A549 (cell line): ENCODE results near the gene VPS51. TPM values are rescaled to one million over a fixed set of nuclear protein-coding genes. Genes with fewer than 3 reads are reported as not detected.

ENCODE experiments used
- ATAC-seq, 2 experiments: fragments of 200-7000 bp in 1 of 2; fragments of >200 bp in 1 of 2; cut with Nextera tagmentation in 1 of 2; cut with Tn5 transposase in 1 of 2; 3 replicates each; pipeline versions ENCODE4 v1.8.0 to v1.9.1; 2018 to 2020; ENCODE audit warnings: mild to moderate bottlenecking in 1 of 2, moderate library complexity in 1 of 2
- CTCF ChIA-PET: fragments of 300-600 bp; sonication (Branson Sonifier 250); formaldehyde crosslinking; extraction: SDS; loops from one replicate; lab custom pipeline; 2021; ENCODE audit warnings: antibody characterized with exemption, inconsistent platforms; lab: Yijun Ruan, JAX
- POLR2A ChIA-PET: fragments of 350-600 bp; formaldehyde crosslinking; extraction: SDS; loops from one replicate; lab custom pipeline; 2021; ENCODE audit warnings: antibody characterized with exemption, inconsistent platforms; lab: Yijun Ruan, JAX
- DNase-seq, 2 experiments: peaks; one replicate each; pipeline versions ENCODE4 v3.0.0 to v3.0.0-alpha.2; 2011 to 2016; ENCODE audit warnings: low read depth in 1 of 2, low spot score in 1 of 2
- FAIRE-seq: peaks from 2 replicates; lab custom pipeline; 2011; peaks lifted over from hg19 to GRCh38; lab: Jason Lieb, UNC
- H3K27ac ChIP-seq, 2 experiments: fragments of >200 bp; sonication (Bioruptor Twin); formaldehyde crosslinking; 3 replicates each; pipeline ENCODE4 v1.5.1; 2016 to 2017
- H3K4me1 ChIP-seq: fragments of >200 bp; sonication (Bioruptor Twin); formaldehyde crosslinking; 3 replicates; pipeline ENCODE4 v1.6.1; 2016
- H3K4me2 ChIP-seq: fragments of >200 bp; sonication (Bioruptor Twin); formaldehyde crosslinking; 3 replicates; pipeline ENCODE4 v1.6.1; 2016
- H3K4me3 ChIP-seq: fragments of >200 bp; sonication (Bioruptor Twin); formaldehyde crosslinking; 3 replicates; pipeline ENCODE4 v1.5.1; 2016
- H3K9me3 ChIP-seq: fragments of >200 bp; sonication (Bioruptor Twin); formaldehyde crosslinking; 3 replicates; pipeline ENCODE4 v1.6.1; 2016
- CBX8 ChIP-seq: fragments of 200-600 bp; sonication (generic); IDR thresholded peaks from 2 replicates; pipeline ENCODE4 v1.6.1; 2016
- CTCF ChIP-seq: fragments of >200 bp; sonication (Bioruptor Twin); formaldehyde crosslinking; IDR thresholded peaks from 3 replicates; pipeline ENCODE4 v1.5.1; 2016
- EHF ChIP-seq: fragments of 250-450 bp; sonication (Bioruptor Pico); IDR thresholded peaks from 2 replicates; pipeline ENCODE4 v1.5.0; 2020; ENCODE audit warnings: mild to moderate bottlenecking
- EHMT2 ChIP-seq: fragments of 200-600 bp; sonication (generic); IDR thresholded peaks from 2 replicates; pipeline ENCODE4 v1.6.1; 2016; ENCODE audit warnings: antibody characterized with exemption, low read depth, mild to moderate bottlenecking, moderate library complexity
- EP300 ChIP-seq, 2 experiments: fragments of >200 bp; sonication (Bioruptor Twin); formaldehyde crosslinking; IDR thresholded peaks; 2 replicates in 1 of 2; 3 replicates in 1 of 2; pipeline ENCODE4 v1.6.1; 2016 to 2017
- FOSB ChIP-seq: fragments of 250-450 bp; sonication (Bioruptor Pico); IDR thresholded peaks from 2 replicates; pipeline ENCODE4 v1.5.0; 2020; ENCODE audit warnings: mild to moderate bottlenecking, moderate library complexity
- FOSL2 ChIP-seq, 2 experiments: fragments of 450-650 bp in 1 of 2; fragments of >200 bp in 1 of 2; sonication (Bioruptor Twin) in 1 of 2; formaldehyde crosslinking; IDR thresholded peaks; 2 replicates each; pipeline versions ENCODE4 v1.5.0 to v1.6.1; 2016 to 2020; ENCODE audit warnings: mild to moderate bottlenecking in 1 of 2, moderate library complexity in 1 of 2
- HDAC2 ChIP-seq: fragments of 200-600 bp; sonication (generic); IDR thresholded peaks from 2 replicates; pipeline ENCODE4 v1.6.1; 2016
- HOXB13 ChIP-seq: fragments of 250-450 bp; sonication (Bioruptor Pico); IDR thresholded peaks from 2 replicates; pipeline ENCODE4 v1.5.0; 2020; ENCODE audit warnings: low read depth, mild to moderate bottlenecking, moderate library complexity
- HOXB5 ChIP-seq: fragments of 250-450 bp; sonication (Bioruptor Pico); IDR thresholded peaks from 2 replicates; pipeline ENCODE4 v1.5.0; 2020; ENCODE audit warnings: mild to moderate bottlenecking, moderate library complexity
- MAFK ChIP-seq: fragments of 450-650 bp; IDR thresholded peaks from 2 replicates; pipeline ENCODE4 v1.6.1; 2014; ENCODE audit not compliant: partially characterized antibody
- PHF8 ChIP-seq: fragments of 200-600 bp; sonication (generic); IDR thresholded peaks from 2 replicates; pipeline ENCODE4 v1.6.1; 2016; ENCODE audit warnings: low read depth, mild to moderate bottlenecking, antibody characterized with exemption, moderate library complexity, borderline replicate concordance
- POLR2A ChIP-seq: IDR thresholded peaks from 2 replicates; pipeline ENCODE4 v1.6.1; 2012; ENCODE audit warnings: mild to moderate bottlenecking, low read length
- POLR2AphosphoS2 ChIP-seq: conservative IDR thresholded peaks from 2 replicates; pipeline ENCODE4 v1.6.1; 2012; ENCODE audit warnings: low read length, improper control_type of control experiment, inconsistent platforms
- REST ChIP-seq: fragments of 200-600 bp; sonication (generic); IDR thresholded peaks from 2 replicates; pipeline ENCODE4 v1.6.1; 2016; ENCODE audit warnings: antibody characterized with exemption, mild to moderate bottlenecking, moderate library complexity
- RFX5 ChIP-seq: fragments of 450-650 bp; IDR thresholded peaks from 2 replicates; pipeline ENCODE4 v1.7.1; 2014; ENCODE audit warnings: antibody characterized with exemption, mild to moderate bottlenecking, moderate library complexity
- ZFP36 ChIP-seq: fragments of 450-650 bp; IDR thresholded peaks from 2 replicates; pipeline ENCODE4 v1.6.1; 2014; ENCODE audit warnings: borderline replicate concordance; ENCODE audit not compliant: partially characterized antibody
- ZSCAN20 ChIP-seq: fragments of 250-450 bp; sonication (Bioruptor Pico); IDR thresholded peaks from 2 replicates; pipeline ENCODE4 v1.8.0; 2022; ENCODE audit warnings: mild to moderate bottlenecking, moderate library complexity
- WGBS: methylation state at CpG from one replicate; pipeline ENCODE4 v1.1.6; 2017; ENCODE audit errors: missing lambda C conversion rate; 5-methylcytosine and 5-hydroxymethylcytosine counted together
- polyA plus RNA-seq, 4 experiments: library from polyadenylated mRNA; depleted of rRNA in 3 of 4; stranded (reverse); fragments of >200 nt; fragmentation: RNase III in 1 of 4; extraction: RNeasy Plus Mini Kit Qiagen cat#74134 plus additional on column Dnase treatment in 1 of 4; gene quantifications; 2 replicates in 3 of 4; 3 replicates in 1 of 4; pipeline ENCODE4 v1.2.3, GENCODE V29; 2011 to 2017
- TF ChIP-seq, protein P1 (sequence below): fragments of 450-650 bp; IDR thresholded peaks from 2 replicates; pipeline ENCODE4 v1.6.1; 2014; ENCODE audit warnings: antibody characterized with exemption

Gene VPS51
- polyA plus RNA-seq, 2 of the 4 experiments (the other 2 are of a cell fraction), result 37.2 to 51.0 TPM

GRCh38 chr11:65084598-65085375 is 11.2 kb upstream of the VPS51 start:
- Histone ChIP-seq H3K4me1 (peaks cover 26% of the 10 kb centered on the region), H3K9me3 (no peaks in the 10 kb centered on the region), H3K4me3 (peak overlapping the region; percentile 82), H3K27ac (peak overlapping the region; percentile 85 to 90), H3K4me2 (peak overlapping the region; percentile 97)
- 40% methylated on average over 19 of the region's 23 CpGs for WGBS
- FAIRE-seq (no peak), DNase-seq (no peak), ATAC-seq (peak; percentile 35; a peak in 5 of 6 replicates)
- CTCF ChIA-PET, result interaction anchor here (0.7 to 2.4 kb wide), 6 partner anchors 10 to 72 kb away, joined by 3 to 9 read pairs (median 6); partner anchors contain the start of genes ARL2, VPS51 and ZNHIT2
- TF ChIP-seq ZSCAN20 (no peak), POLR2A (no peak), FOSB (CRISPR knock-in tag) (no peak), RFX5 (no peak), EP300 (IDR thresholded peaks at IDR 0.05) (no peak), EHMT2 (no peak), MAFK (no peak), ZFP36 (no peak), HDAC2 (no peak)
- POLR2A ChIA-PET, result no interaction called here

GRCh38 chr11:65085446-65085845 is 10.6 kb upstream of the VPS51 start:
- Histone ChIP-seq H3K4me2 (peak overlapping the region; percentile 97), H3K4me1 (peaks cover 26% of the 10 kb centered on the region), H3K4me3 (no peak overlapping the region), H3K9me3 (no peaks in the 10 kb centered on the region), H3K27ac (no peak overlapping the region)
- 93% methylated on average over 4 of the region's 4 CpGs for WGBS
- DNase-seq (no peak), ATAC-seq (no peak), FAIRE-seq (no peak)
- ChIA-PET POLR2A (no interaction called here), CTCF (interaction anchor here (0.7 to 2.4 kb wide), 7 partner anchors 8 to 72 kb away, joined by 3 to 9 read pairs (median 6); partner anchors contain the start of genes ARL2, VPS51 and ZNHIT2)
- no peak for TF ChIP-seq CBX8
- no peak for TF ChIP-seq EHF
- no peak for TF ChIP-seq REST
- no peak for TF ChIP-seq CTCF
- TF ChIP-seq HOXB5 (CRISPR knock-in tag), result no peak
- TF ChIP-seq PHF8, result no peak
- TF ChIP-seq HOXB13 (CRISPR knock-in tag), result no peak
- no peak for TF ChIP-seq RFX5
- no peak for TF ChIP-seq POLR2AphosphoS2
- TF ChIP-seq FOSL2 (IDR thresholded peaks at IDR 0.05), result no peak
- TF ChIP-seq FOSL2 (CRISPR knock-in tag; IDR thresholded peaks at IDR 0.05), result no peak
- TF ChIP-seq, protein P1, sequence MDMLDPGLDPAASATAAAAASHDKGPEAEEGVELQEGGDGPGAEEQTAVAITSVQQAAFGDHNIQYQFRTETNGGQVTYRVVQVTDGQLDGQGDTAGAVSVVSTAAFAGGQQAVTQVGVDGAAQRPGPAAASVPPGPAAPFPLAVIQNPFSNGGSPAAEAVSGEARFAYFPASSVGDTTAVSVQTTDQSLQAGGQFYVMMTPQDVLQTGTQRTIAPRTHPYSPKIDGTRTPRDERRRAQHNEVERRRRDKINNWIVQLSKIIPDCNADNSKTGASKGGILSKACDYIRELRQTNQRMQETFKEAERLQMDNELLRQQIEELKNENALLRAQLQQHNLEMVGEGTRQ, result no peak
